Suprapubic skin (tissue), 4 donors: ENCODE results near the gene NDUFS2.

Source experiments
- POLR2A ChIP-seq, 2 donors: fragments of 450-650 bp; IDR thresholded peaks; one replicate each; pipeline ENCODE4 v1.6.1; 2017; ENCODE audit warnings: antibody characterized with exemption in 2 of 2, mild to moderate bottlenecking in 2 of 2, moderate library complexity in 2 of 2
- POLR2AphosphoS5 ChIP-seq, 3 donors: sonication (generic); formaldehyde crosslinking; IDR thresholded peaks; one replicate each; pipeline ENCODE4 v1.6.1; 2017; ENCODE audit warnings: antibody characterized with exemption in 3 of 3
- TF ChIP-seq, protein P1 (sequence below), 2 donors: fragments of 200-600 bp in 1 of 2; fragments of 450-650 bp in 1 of 2; sonication (generic) in 1 of 2; IDR thresholded peaks; one replicate each; pipeline ENCODE4 v1.5.1; 2016 to 2019; ENCODE audit warnings: antibody characterized with exemption in 2 of 2, mild to moderate bottlenecking in 1 of 2, moderate library complexity in 1 of 2

DNA sequence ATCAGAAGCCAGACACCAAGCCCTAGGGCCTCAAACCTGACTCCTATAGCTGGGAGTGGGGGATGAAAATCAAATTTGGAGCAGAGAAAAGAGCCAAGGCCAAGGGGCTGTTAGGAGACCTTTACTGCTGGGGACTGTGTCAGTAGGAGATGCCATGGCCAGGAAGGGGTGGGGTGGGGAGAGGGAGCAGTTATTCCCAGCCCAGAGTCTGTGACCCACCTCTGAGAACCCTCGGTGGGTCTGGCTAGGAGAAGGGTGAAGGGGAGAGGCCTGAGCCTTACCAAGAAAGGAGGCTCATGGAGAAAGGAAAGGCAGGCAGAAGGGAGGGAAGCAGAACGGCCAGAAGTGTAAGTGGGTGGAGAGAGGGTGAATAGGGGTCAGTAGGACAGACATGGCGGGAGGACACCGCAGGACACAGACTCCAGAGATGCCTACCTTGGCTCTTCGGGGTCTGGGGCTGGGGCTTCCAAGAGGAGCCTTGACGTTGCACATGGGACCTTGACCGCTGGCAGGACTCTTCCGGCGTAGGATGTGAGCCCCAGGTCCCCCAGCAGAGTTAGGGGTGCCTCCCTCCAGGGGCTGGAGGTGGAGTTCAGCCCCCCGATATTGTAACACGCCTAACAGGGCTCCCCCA is 4.5 kb upstream of the NDUFS2 start:
- TF ChIP-seq, protein P1, sequence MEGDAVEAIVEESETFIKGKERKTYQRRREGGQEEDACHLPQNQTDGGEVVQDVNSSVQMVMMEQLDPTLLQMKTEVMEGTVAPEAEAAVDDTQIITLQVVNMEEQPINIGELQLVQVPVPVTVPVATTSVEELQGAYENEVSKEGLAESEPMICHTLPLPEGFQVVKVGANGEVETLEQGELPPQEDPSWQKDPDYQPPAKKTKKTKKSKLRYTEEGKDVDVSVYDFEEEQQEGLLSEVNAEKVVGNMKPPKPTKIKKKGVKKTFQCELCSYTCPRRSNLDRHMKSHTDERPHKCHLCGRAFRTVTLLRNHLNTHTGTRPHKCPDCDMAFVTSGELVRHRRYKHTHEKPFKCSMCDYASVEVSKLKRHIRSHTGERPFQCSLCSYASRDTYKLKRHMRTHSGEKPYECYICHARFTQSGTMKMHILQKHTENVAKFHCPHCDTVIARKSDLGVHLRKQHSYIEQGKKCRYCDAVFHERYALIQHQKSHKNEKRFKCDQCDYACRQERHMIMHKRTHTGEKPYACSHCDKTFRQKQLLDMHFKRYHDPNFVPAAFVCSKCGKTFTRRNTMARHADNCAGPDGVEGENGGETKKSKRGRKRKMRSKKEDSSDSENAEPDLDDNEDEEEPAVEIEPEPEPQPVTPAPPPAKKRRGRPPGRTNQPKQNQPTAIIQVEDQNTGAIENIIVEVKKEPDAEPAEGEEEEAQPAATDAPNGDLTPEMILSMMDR (IDR thresholded peaks at IDR 0.05), result no peak
- TF ChIP-seq POLR2A (IDR thresholded peaks at IDR 0.05) (no peak), POLR2AphosphoS5 (IDR thresholded peaks at IDR 0.05) (no peak)
